HCT116 (cell line): ENCODE results near the gene RAB39B. TPM values are rescaled to one million over a fixed set of nuclear protein-coding genes. Genes with fewer than 3 reads are reported as not detected.

Experiments used
- ATAC-seq: fragments of 200-7000 bp; cut with Tn5 transposase; 2 replicates; pipeline ENCODE4 v1.9.1; 2020; ENCODE audit warnings: mild to moderate bottlenecking, moderate library complexity
- BruUV-seq: library from RNA; stranded (reverse); fragments of 400-500 nt; replicated peaks from 2 replicates; lab custom pipeline; 2021; lab: Mats Ljungman, UMichigan
- CTCF ChIA-PET: fragments of 300-600 bp; sonication (Branson Sonifier 250); formaldehyde crosslinking; loops from one replicate; lab custom pipeline; 2021; ENCODE audit warnings: antibody characterized with exemption; lab: Charles Lee
- POLR2A ChIA-PET: fragments of 300-600, 350-600 bp; sonication (Branson Sonifier 250); formaldehyde crosslinking; loops from one replicate; lab custom pipeline; 2021; ENCODE audit warnings: antibody characterized with exemption; lab: Charles Lee
- RAD21 ChIA-PET, 2 experiments: fragments of 300-600 bp; sonication (Branson Sonifier 250); formaldehyde crosslinking; loops; one replicate each; lab custom pipeline; 2023; ENCODE audit warnings: low total read pairs in 2 of 2; ENCODE audit not compliant: uncharacterized antibody in 2 of 2, unreplicated experiment in 2 of 2, low non-redundant PET in 1 of 2; lab: Charles Lee
- DNase-seq: peaks from one replicate; pipeline ENCODE4 v3.0.0-alpha.2; 2010; ENCODE audit warnings: low read depth, low spot score
- H2AFZ ChIP-seq: fragments of 200-600 bp; shearing (Covaris generic), sonication (generic); 2 replicates; pipeline ENCODE4 v1.6.1; 2017; ENCODE audit warnings: low read depth, mixed run types, mixed read lengths, antibody characterized with exemption, low read length; ENCODE audit not compliant: poor library complexity, severe bottlenecking
- H3K27ac ChIP-seq: 2 replicates; pipeline ENCODE4 v1.5.1; 2012; ENCODE audit warnings: low read depth, low read length
- H3K27me3 ChIP-seq: fragments of 200-600 bp; sonication (generic); 2 replicates; pipeline ENCODE4 v1.6.1; 2016; ENCODE audit warnings: mixed run types, low read length, mixed read lengths; ENCODE audit not compliant: insufficient read depth
- H3K36me3 ChIP-seq, 2 experiments: fragments of 200-500 bp in 1 of 2; fragments of 200-600 bp in 1 of 2; sonication (Bioruptor generic) in 1 of 2; sonication (generic) in 1 of 2; 2 replicates each; pipeline versions ENCODE4 v1.5.1 to v1.6.1; 2014 to 2016; ENCODE audit warnings: low read length in 2 of 2, inconsistent platforms in 1 of 2, mixed read lengths in 1 of 2, mixed run types in 1 of 2; ENCODE audit not compliant: insufficient read depth in 2 of 2, control insufficient read depth in 1 of 2
- H3K4me1 ChIP-seq, 2 experiments: fragments of 200-600 bp in 1 of 2; sonication (generic) in 1 of 2; 2 replicates each; pipeline versions ENCODE4 v1.5.1 to v1.6.1; 2012 to 2017; ENCODE audit warnings: low read length in 2 of 2, inconsistent platforms in 1 of 2, mild to moderate bottlenecking in 1 of 2, mixed read lengths in 1 of 2, mixed run types in 1 of 2, moderate library complexity in 1 of 2; ENCODE audit not compliant: insufficient read depth in 2 of 2, control insufficient read depth in 1 of 2
- H3K4me2 ChIP-seq: fragments of 200-600 bp; sonication (generic); 2 replicates; pipeline ENCODE4 v1.6.1; 2017; ENCODE audit warnings: mixed run types, low read length, mixed read lengths
- H3K4me3 ChIP-seq, 2 experiments: fragments of 200-600 bp in 1 of 2; sonication (generic) in 1 of 2; replicated peaks in 1 of 2; 2 replicates each; pipeline ENCODE4 v1.5.1; 2011 to 2016; ENCODE audit warnings: low read length in 2 of 2, control low read depth in 1 of 2, low read depth in 1 of 2, mild to moderate bottlenecking in 1 of 2, mixed read lengths in 1 of 2, mixed run types in 1 of 2
- H3K79me2 ChIP-seq: fragments of 200-600 bp; sonication (generic); 2 replicates; pipeline ENCODE4 v1.6.1; 2017; ENCODE audit warnings: mild to moderate bottlenecking, mixed run types, low read length, moderate library complexity, mixed read lengths; ENCODE audit not compliant: insufficient read depth
- H3K9ac ChIP-seq: fragments of 200-600 bp; sonication (generic); 2 replicates; pipeline ENCODE4 v1.6.1; 2016; ENCODE audit warnings: low read length, mixed read lengths
- H3K9me2 ChIP-seq: fragments of 200-600 bp; sonication (generic), shearing (Covaris generic); 2 replicates; pipeline ENCODE4 v1.6.1; 2017; ENCODE audit warnings: mixed run types, mild to moderate bottlenecking, moderate library complexity; ENCODE audit not compliant: insufficient read depth
- H3K9me3 ChIP-seq, 2 experiments: fragments of 200-500 bp in 1 of 2; fragments of 200-600 bp in 1 of 2; sonication (Bioruptor generic) in 1 of 2; sonication (generic) in 1 of 2; 2 replicates each; pipeline ENCODE4 v1.6.1; 2014 to 2017; ENCODE audit warnings: low read length in 2 of 2, mixed read lengths in 2 of 2, inconsistent platforms in 1 of 2, low read depth in 1 of 2, mild to moderate bottlenecking in 1 of 2, mixed run types in 1 of 2, moderate library complexity in 1 of 2; ENCODE audit not compliant: control insufficient read depth in 1 of 2, insufficient read depth in 1 of 2
- H4K20me1 ChIP-seq: fragments of 200-600 bp; sonication (generic), shearing (Covaris generic); 2 replicates; pipeline ENCODE4 v1.6.1; 2017; ENCODE audit warnings: mixed run types, mild to moderate bottlenecking, moderate library complexity; ENCODE audit not compliant: insufficient read depth
- CBX3 ChIP-seq: IDR thresholded peaks from 2 replicates; pipeline ENCODE4 v1.6.1; 2012; ENCODE audit warnings: low read depth
- REST ChIP-seq: IDR thresholded peaks from 2 replicates; pipeline ENCODE4 v1.6.1; 2012; ENCODE audit warnings: low read depth
- YY1 ChIP-seq: IDR thresholded peaks from 2 replicates; pipeline ENCODE4 v1.6.1; 2011; ENCODE audit warnings: low read length, low read depth, moderate library complexity, mild to moderate bottlenecking; ENCODE audit not compliant: insufficient replicate concordance; ENCODE audit errors: extremely low read depth
- intact Hi-C: fragments of 100-400 bp; cut with micrococcal nuclease; formaldehyde crosslinking; loops from 2 replicates; pipeline ENCODE4 v1.10.0; 2022
- total RNA-seq: library from RNA; stranded (reverse); gene quantifications from one replicate; pipeline ENCODE4 v1.2.1, GENCODE V29; 2021; ENCODE audit not compliant: unreplicated experiment

RAB39B gene
- total RNA-seq, 1 experiment from 2014 or later = 0.10 TPM

GRCh38 chrX:155247497-155247896, 16.8 kb downstream of the RAB39B start:
- BruUV-seq = no TSS peak
- no peak overlapping the region for H3K9ac ChIP-seq
- CTCF ChIA-PET = no interaction called here

More at GRCh38 chrX:155247497-155247896, 16.8 kb downstream of the RAB39B start:
- H3K79me2 ChIP-seq = no peaks in the 10 kb centered on the region
- H3K4me2 ChIP-seq = no peak overlapping the region
- no peaks in the 10 kb centered on the region for H3K9me2 ChIP-seq
- no peak overlapping the region for H3K27ac ChIP-seq
- H3K4me3 ChIP-seq = no peak overlapping the region
- POLR2A ChIA-PET = no interaction called here
- DNase-seq = no peak
- no peak overlapping the region for H2AFZ ChIP-seq
- no peak for ATAC-seq
- H3K4me1 ChIP-seq = no peaks in the 10 kb centered on the region
- H3K9me3 ChIP-seq = no peaks in the 10 kb centered on the region
- no peaks in the 10 kb centered on the region for H3K27me3 ChIP-seq
- H4K20me1 ChIP-seq = no peaks in the 10 kb centered on the region
- no peaks in the 10 kb centered on the region for H3K36me3 ChIP-seq
- RAD21 ChIA-PET = no interaction called here
- intact Hi-C loops = no loop called here
- TF ChIP-seq YY1 (no peak), REST (no peak), CBX3 (no peak)
- TF ChIP-seq, all 23 proteins: peak for 0
